GM19193 (cell line): ENCODE results near the gene ALDH4A1.

Source experiments
- POLR2A ChIP-seq: IDR thresholded peaks from 4 replicates; pipeline ENCODE4 v1.6.1; 2011; ENCODE audit not compliant: insufficient read depth, insufficient read length; ENCODE audit errors: extremely low read depth

Gene ALDH4A1

GRCh38 chr1:18943162-18943561, 40.8 kb upstream of the ALDH4A1 start:
- TF ChIP-seq POLR2A = no peak

GRCh38 chr1:18942340-18942739, 40.0 kb upstream of the ALDH4A1 start:
- TF ChIP-seq POLR2A = no peak

DNA sequence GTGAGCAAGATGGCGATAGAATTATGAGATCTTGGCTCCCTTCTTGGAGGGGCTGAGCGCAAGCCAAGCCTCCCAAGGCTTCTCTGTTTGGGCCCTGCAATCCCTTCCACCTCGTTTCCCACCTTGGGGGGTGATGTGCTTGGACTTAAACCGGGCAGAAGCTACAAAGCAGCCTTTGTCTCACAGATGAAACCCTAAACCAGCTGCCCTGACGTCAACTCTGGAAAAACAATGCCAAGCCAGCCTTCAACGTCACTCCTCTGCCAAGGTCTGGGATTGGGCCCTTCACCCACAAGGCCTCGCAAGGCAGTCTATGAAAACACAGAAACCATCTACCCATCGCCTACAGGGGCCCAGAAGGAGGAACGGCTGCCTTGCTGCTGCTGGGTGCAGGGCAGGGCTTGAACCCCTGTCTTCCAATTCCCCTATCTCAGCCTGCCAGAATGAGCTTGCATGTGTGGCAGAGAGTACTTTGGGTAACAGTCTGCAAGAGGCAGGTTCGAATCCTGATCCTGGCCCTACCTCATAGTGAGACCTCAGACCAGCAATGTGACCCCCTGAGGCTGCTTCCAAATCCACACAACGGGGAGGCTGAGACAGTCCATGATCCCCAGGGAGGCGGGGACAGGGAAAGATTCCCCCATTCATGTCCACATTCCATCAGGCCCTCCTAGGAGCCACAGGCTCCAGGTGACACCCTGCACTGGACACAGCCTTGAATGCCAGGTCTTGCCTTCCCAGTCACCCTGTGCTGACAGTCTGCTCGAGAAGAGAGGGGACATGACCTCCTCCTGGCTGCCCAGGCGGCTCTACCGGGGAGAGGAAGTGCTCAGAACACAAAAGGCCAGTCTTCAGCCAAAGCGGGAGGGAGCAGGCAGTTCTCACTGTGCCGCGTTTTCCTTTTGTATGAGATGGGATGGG, 39.1 kb upstream of the ALDH4A1 start:
- TF ChIP-seq POLR2A = no peak

DNA sequence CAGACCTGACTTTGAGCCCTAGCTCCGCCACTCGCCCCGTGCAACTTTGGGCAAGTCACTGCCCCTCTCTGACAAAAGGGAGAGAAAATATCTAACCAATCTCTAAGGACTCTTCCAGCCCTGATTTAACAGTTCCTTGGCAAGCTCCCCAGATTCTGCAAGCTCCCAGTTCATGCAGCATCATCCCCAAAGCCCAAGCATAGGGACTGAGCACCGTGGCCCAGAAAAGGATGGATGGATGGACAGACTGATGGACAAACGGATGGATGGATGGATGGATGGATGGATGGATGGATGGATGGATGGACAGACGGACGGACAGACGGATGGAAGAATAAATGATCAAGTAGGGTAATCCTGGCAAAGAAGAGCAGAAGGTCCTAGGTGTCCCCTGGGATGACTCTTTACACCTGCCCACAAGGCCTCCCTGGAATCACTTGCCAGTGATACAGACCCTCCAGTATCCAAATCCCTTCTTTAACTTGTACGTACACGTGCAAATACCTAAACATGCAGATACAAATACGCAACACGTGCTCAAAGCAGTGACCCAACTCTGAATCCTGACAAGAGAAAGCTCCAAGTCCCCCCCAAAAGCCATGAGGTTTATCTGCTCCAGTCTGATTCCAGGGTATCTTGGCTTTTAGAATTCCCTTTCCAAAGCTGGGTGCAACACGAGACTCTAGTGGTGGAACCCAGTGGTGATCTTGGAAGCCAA, 38.1 kb upstream of the ALDH4A1 start:
- no peak for TF ChIP-seq POLR2A

GRCh38 chr1:18939398-18940302, 37.3 kb upstream of the ALDH4A1 start:
- no peak for TF ChIP-seq POLR2A

DNA sequence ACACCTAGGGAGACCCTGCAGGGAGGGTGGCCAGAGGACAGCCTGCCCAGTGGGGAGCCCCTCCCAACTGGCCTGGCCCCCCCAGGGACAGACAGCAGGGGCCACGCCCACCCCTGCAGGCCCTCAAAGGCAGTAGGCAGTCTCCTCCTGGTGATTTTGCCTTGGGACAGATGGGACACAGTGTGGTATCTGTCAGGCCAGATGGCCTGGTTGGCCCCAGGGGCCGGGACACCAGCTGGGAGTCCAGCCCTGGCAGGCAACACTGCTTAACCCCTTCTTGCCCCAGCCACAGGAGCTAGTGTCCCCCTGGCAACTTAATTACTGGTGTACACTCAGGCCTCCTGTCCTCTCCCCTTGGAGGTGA, 36.3 kb upstream of the ALDH4A1 start:
- TF ChIP-seq POLR2A = no peak

- TF ChIP-seq POLR2A = no peak
These were observed 35.8 kb upstream of the ALDH4A1 start for GRCh38 chr1:18938008-18938706.

GRCh38 chr1:18937539-18937938, 35.2 kb upstream of the ALDH4A1 start:
- TF ChIP-seq POLR2A = no peak

GRCh38 chr1:18936814-18937481, 34.6 kb upstream of the ALDH4A1 start:
- no peak for TF ChIP-seq POLR2A

DNA sequence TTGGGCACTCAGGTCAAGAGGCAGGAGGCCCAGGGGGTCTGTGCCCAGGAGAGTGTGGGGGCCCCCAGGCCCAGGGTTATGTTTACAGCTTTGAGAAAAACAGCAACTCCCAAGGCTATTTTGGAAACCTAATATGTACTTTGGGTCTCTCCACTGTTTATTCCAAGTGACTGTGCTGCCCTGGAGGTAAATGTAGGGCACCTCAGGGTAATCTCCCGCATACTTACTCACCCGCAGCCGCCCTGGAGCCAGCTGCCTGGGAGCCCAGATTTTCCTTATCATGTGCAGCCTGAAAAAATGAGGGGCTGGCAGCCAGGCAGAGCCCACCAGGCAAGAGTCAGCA, 34.1 kb upstream of the ALDH4A1 start:
- TF ChIP-seq POLR2A = no peak

- TF ChIP-seq POLR2A = no peak
These were observed 32.0 kb upstream of the ALDH4A1 start for GRCh38 chr1:18934205-18935000.

- TF ChIP-seq POLR2A = no peak
These were observed 30.5 kb upstream of the ALDH4A1 start for GRCh38 chr1:18932879-18933278.

GRCh38 chr1:18932387-18932786, 30.0 kb upstream of the ALDH4A1 start:
- no peak for TF ChIP-seq POLR2A
